ENCODE results near the gene TMEM190.

TMEM190 gene

GRCh38 chr19:55426042-55426441, 49.4 kb downstream of the TMEM190 start:
- H3K4me3 Mint-ChIP-seq: no peak overlapping the region
- peaks cover 2% of the 10 kb centered on the region for H3K9me3 Mint-ChIP-seq
- H3K27ac Mint-ChIP-seq: no peak overlapping the region
- peaks cover 12% of the 10 kb centered on the region for H3K4me1 Mint-ChIP-seq
- DNase-seq: no peak
- no peaks in the 10 kb centered on the region for H3K36me3 Mint-ChIP-seq
- peaks cover 47% of the 10 kb centered on the region for H3K27me3 Mint-ChIP-seq
- CTCF ChIA-PET: no interaction called here

Data from activated naive CD4-positive, alpha-beta T cell treated with anti-CD3 and anti-CD28 coated beads, Interleukin-2, amount 10 ng/mL, durations not matched to agents 7 days and 5 days (primary cell).